Adrenal gland (tissue), 12 donors: ENCODE data around the gene RNF186. TPM values are rescaled to one million over a fixed set of nuclear protein-coding genes. Genes with fewer than 3 reads are reported as not detected.
A peak's percentile ranks its signal among the peaks of the same experiment; 100 is the strongest.

Experiments
- DNase-seq, 7 donors: peaks; one replicate each; pipeline ENCODE4 v3.0.0-alpha.2; 2019 to 2020
- H3K27ac ChIP-seq, 5 donors: fragments of 200-600 bp; sonication (generic) in 4 of 5; 1 replicate in 3 of 5; 2 replicates in 2 of 5; pipeline versions ENCODE4 v1.5.1 to v1.8.0; 2016 to 2020; ENCODE audit warnings: mild to moderate bottlenecking in 1 of 5
- H3K27me3 ChIP-seq: fragments of 200-600 bp; 2 replicates; pipeline ENCODE4 v1.8.0; 2021
- H3K36me3 ChIP-seq, 2 donors: fragments of 200-600 bp; replicated peaks in 1 of 2; 1 replicate in 1 of 2; 2 replicates in 1 of 2; pipeline versions ENCODE4 v1.5.1 to v1.8.0; 2018 to 2022
- H3K4me1 ChIP-seq, 2 donors: fragments of 200-600 bp; replicated peaks in 1 of 2; 1 replicate in 1 of 2; 2 replicates in 1 of 2; pipeline versions ENCODE4 v1.5.1 to v1.8.0; 2018 to 2021
- H3K4me3 ChIP-seq, 4 donors: fragments of 200-600 bp; sonication (generic) in 3 of 4; one replicate each; pipeline ENCODE4 v1.5.1; 2016 to 2018
- H3K9me3 ChIP-seq, 3 donors: fragments of 200-600 bp; sonication (generic) in 1 of 3; replicated peaks in 1 of 3; 1 replicate in 2 of 3; 2 replicates in 1 of 3; pipeline versions ENCODE4 v1.5.1 to v1.8.0; 2016 to 2021
- POLR2A ChIP-seq, 2 donors: fragments of 450-650 bp; IDR thresholded peaks; one replicate each; pipeline ENCODE4 v1.6.1; 2017; ENCODE audit warnings: antibody characterized with exemption in 2 of 2, mild to moderate bottlenecking in 2 of 2, moderate library complexity in 1 of 2
- WGBS, 4 donors: extraction: QIAGEN DNeasy Blood & Tissue Kit in 2 of 4; methylation state at CpG; one replicate each; pipeline versions ENCODE4 v1.1.5 to v1.1.7; 2013 to 2017; 5-methylcytosine and 5-hydroxymethylcytosine counted together
- intact Hi-C, 2 donors: fragments of 100-400 bp; cut with DNase I; formaldehyde crosslinking; loops; one replicate each; pipeline versions ENCODE4 v1.14.1 to v1.15.0; 2022 to 2023
- polyA plus RNA-seq, 3 donors: library from polyadenylated mRNA; stranded (reverse); fragments of 200-250 nt in 2 of 3; fragments of 350-450 nt in 1 of 3; fragmentation: Illumina TruSeq in 1 of 3; extraction: RNeasy Lipid Tissue Mini Kit (QIAGEN cat#74804) in 1 of 3; gene quantifications; one replicate each; pipeline ENCODE4 v1.2.3, GENCODE V29; 2013 to 2014
- total RNA-seq, 9 donors: library from RNA; depleted of rRNA in 4 of 9; stranded (reverse); fragments of >200 nt in 4 of 9; fragments of 120-200 nt in 1 of 9; fragmentation: NEBNext Ultra II Directional in 1 of 9; extraction: Animal tissue kit (Norgen Biotek cat#: 25700) in 1 of 9; gene quantifications; one replicate each; pipeline versions ENCODE4 v1.1.0 to v1.2.4, GENCODE V29; 2013 to 2023
- TF ChIP-seq, protein P1 (sequence below), 6 experiments: fragments of 450-650 bp in 4 of 6; fragments of 200-600 bp in 2 of 6; sonication (generic) in 1 of 6; IDR thresholded peaks; 1 replicate in 5 of 6; 2 replicates in 1 of 6; pipeline versions ENCODE4 v1.5.1 to v1.8.0; 2016 to 2021; ENCODE audit warnings: antibody characterized with exemption in 6 of 6, mild to moderate bottlenecking in 2 of 6, moderate library complexity in 1 of 6
- donor health status: healthy with polysubstance abuse.
- donor health status: Bipolar disorder and iron deficiency.
- donor health status: DM: yes; HTN: yes; CAD: no.
- donor health status: DM: no; HTN: no; CAD: no.
- donor health status: DM: no; HTN: no; CAD: no.
- donor health status: DM: yes; HTN: yes; CAD: no.

Gene RNF186
- total and polyA plus RNA-seq, 12 donors: not detected

DNA sequence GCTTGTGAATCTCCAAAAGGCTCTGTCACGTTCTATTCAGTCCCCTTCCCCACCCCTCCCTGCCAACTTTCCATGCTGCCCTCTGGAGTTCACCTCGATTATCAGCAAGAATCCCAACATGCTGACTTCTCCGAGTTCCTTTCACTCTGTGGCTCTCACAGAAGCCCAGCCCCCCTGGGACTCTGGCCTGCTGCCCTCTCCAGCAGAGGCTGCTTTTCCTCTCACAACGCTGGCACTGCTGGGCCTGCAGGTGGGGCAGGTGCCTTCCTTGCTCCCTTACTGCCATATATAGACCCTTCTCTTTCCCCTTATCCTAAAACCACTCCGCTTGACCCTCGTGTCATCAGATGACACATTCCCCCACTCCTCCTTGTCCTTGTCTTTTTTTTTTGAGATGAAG lies 10.2 kb upstream of the RNF186 start:
- H3K27ac ChIP-seq: no peak overlapping the region
- no peaks in the 10 kb centered on the region for H3K4me1 ChIP-seq
- no peaks in the 10 kb centered on the region for H3K9me3 ChIP-seq
- WGBS, 4 donors: 43 to 51% (median 47%) methylated on average over 6 of the region's 6 CpGs
- TF ChIP-seq, protein P1, sequence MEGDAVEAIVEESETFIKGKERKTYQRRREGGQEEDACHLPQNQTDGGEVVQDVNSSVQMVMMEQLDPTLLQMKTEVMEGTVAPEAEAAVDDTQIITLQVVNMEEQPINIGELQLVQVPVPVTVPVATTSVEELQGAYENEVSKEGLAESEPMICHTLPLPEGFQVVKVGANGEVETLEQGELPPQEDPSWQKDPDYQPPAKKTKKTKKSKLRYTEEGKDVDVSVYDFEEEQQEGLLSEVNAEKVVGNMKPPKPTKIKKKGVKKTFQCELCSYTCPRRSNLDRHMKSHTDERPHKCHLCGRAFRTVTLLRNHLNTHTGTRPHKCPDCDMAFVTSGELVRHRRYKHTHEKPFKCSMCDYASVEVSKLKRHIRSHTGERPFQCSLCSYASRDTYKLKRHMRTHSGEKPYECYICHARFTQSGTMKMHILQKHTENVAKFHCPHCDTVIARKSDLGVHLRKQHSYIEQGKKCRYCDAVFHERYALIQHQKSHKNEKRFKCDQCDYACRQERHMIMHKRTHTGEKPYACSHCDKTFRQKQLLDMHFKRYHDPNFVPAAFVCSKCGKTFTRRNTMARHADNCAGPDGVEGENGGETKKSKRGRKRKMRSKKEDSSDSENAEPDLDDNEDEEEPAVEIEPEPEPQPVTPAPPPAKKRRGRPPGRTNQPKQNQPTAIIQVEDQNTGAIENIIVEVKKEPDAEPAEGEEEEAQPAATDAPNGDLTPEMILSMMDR (IDR thresholded peaks at IDR 0.05): no peak
- TF ChIP-seq POLR2A (IDR thresholded peaks at IDR 0.05): no peak
- no peak for DNase-seq
- H3K27me3 ChIP-seq: no peaks in the 10 kb centered on the region
- no peak overlapping the region for H3K4me3 ChIP-seq
- H3K36me3 ChIP-seq: no peaks in the 10 kb centered on the region
- intact Hi-C loops: no loop called here

DNA sequence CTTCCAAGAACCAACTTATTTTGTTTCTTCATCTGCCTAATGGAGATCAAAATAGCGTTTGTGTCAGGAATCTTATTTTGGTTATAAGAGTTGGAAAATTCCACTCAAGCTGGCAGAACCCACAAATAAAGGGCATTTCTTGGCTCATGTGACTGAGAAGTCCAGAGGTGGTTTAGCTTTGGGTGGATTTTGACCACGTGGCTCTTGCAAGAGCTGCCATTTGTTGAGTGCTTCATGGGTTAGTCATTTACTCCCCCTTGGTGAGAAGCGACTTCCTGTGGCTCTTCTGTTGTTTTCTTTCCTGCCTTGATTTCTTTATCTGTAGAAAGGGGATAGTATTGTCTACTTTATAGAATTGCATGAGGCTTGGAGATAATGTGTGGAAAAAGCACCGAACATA lies 9.5 kb upstream of the RNF186 start:
- no peaks in the 10 kb centered on the region for H3K4me1 ChIP-seq
- intact Hi-C loops: no loop called here
- no peaks in the 10 kb centered on the region for H3K9me3 ChIP-seq
- H3K27ac ChIP-seq: no peak overlapping the region
- no peaks in the 10 kb centered on the region for H3K36me3 ChIP-seq
- no peak for TF ChIP-seq POLR2A (IDR thresholded peaks at IDR 0.05)
- TF ChIP-seq, protein P1 (IDR thresholded peaks at IDR 0.05): no peak
- DNase-seq: no peak
- H3K27me3 ChIP-seq: no peaks in the 10 kb centered on the region
- no peak overlapping the region for H3K4me3 ChIP-seq
- WGBS, 4 donors: 69 to 79% (median 75%) methylated on average over 4 of the region's 4 CpGs

DNA sequence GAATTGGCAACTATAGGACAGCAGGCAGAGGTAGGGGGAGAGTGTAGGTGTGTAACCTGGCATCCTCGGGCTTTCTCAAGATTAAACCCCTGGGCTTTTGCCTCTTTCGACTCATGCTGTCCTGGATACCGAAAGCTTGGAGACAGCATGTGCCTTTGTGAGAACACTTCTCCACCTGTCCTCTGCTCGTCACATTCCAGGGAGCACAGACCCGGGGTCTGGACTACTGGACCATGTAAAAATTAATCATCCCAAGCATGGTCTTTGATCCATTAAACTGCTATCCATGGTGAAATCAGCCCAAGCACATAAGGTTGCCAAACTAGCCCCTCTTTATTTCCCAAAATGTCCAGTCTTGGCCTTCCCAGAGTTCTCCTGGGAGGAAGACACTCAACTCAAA lies 9.0 kb upstream of the RNF186 start:
- 76 to 95% (median 89%) methylated on average over 5 of the region's 5 CpGs for WGBS, 4 donors
- Histone ChIP-seq H3K9me3 (no peaks in the 10 kb centered on the region), H3K4me1 (peaks cover 0 to under 1% of the 10 kb centered on the region in 2 donors), H3K4me3 (no peak overlapping the region), H3K27me3 (no peaks in the 10 kb centered on the region), H3K27ac (no peak overlapping the region), H3K36me3 (no peaks in the 10 kb centered on the region)
- TF ChIP-seq POLR2A (IDR thresholded peaks at IDR 0.05): no peak
- TF ChIP-seq, protein P1 (IDR thresholded peaks at IDR 0.05): no peak
- intact Hi-C loops: no loop called here
- no peak for DNase-seq

DNA sequence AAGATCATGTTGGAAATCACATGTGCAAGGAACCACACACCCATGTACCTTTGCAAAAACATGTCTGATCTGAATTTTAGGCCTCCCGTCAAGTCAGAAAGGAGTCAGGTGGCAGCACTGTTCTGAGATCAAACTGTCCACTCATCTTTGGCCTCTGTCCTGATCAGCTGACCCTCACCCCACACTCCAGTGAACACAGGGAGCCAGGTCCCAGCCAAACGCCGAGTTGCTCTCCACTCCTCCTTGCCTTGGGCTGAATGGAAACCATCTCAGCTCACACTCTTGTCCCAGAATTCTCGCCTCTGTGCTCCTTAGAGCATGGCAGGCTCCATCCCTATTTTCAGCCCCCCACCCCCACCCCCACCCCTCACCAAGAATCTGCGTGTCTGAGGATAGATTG lies 4.6 kb upstream of the RNF186 start:
- Histone ChIP-seq H3K4me3 (no peak overlapping the region), H3K27ac (no peak overlapping the region), H3K27me3 (no peaks in the 10 kb centered on the region), H3K4me1 (peaks cover 0 to 9% of the 10 kb centered on the region in 2 donors), H3K36me3 (no peaks in the 10 kb centered on the region), H3K9me3 (no peaks in the 10 kb centered on the region)
- peak in 1 of 7 donors; percentile 27 for DNase-seq
- WGBS, 4 donors: 76 to 83% (median 80%) methylated on average over 5 of the region's 5 CpGs
- TF ChIP-seq POLR2A (IDR thresholded peaks at IDR 0.05): no peak
- TF ChIP-seq, protein P1 (IDR thresholded peaks at IDR 0.05): no peak
- intact Hi-C loops: no loop called here
